Neural progenitor cell (in vitro differentiated cells): ENCODE results near the gene FAM162A.

ENCODE experiments used
- CTCF ChIP-seq: fragments of 200-600 bp; sonication (generic); IDR thresholded peaks from 2 replicates; pipeline ENCODE4 v1.5.1; 2017; ENCODE audit warnings: antibody characterized with exemption, mild to moderate bottlenecking
- EZH2 ChIP-seq: fragments of 200-600 bp; sonication (generic); IDR thresholded peaks from 2 replicates; pipeline ENCODE4 v1.6.1; 2017; ENCODE audit warnings: antibody characterized with exemption, mild to moderate bottlenecking, moderate library complexity
- EZH2phosphoT487 ChIP-seq: fragments of 200-600 bp; sonication (generic); IDR thresholded peaks from 2 replicates; pipeline ENCODE4 v1.6.1; 2017; ENCODE audit warnings: antibody characterized with exemption

GRCh38 chr3:122406198-122406597, 22.2 kb downstream of the FAM162A start:
- TF ChIP-seq CTCF (no peak), EZH2 (no peak), EZH2phosphoT487 (no peak)
